PC-3 (cell line): Measurements from ENCODE around the gene HDAC5. TPM values are rescaled to one million over a fixed set of nuclear protein-coding genes. Genes with fewer than 3 reads are reported as not detected.
A peak's percentile ranks its signal among the peaks of the same experiment; 100 is the strongest.

Source experiments
- ATAC-seq: fragments of 200-7000 bp; cut with Tn5 transposase; 2 replicates; pipeline ENCODE4 v1.9.1; 2020; ENCODE audit warnings: mild to moderate bottlenecking, moderate library complexity
- BruUV-seq: library from RNA; stranded (reverse); fragments of 400-500 nt; replicated peaks from 2 replicates; lab custom pipeline; 2021; lab: Mats Ljungman, UMichigan
- CTCF ChIA-PET: fragments of 300-600 bp; sonication (Branson Sonifier 250); formaldehyde crosslinking; loops from one replicate; lab custom pipeline; 2022; ENCODE audit warnings: antibody characterized with exemption; lab: Charles Lee
- POLR2A ChIA-PET: fragments of 300-600 bp; sonication (Branson Sonifier 250); formaldehyde crosslinking; loops from one replicate; lab custom pipeline; 2022; ENCODE audit warnings: antibody characterized with exemption; ENCODE audit not compliant: unreplicated experiment; lab: Charles Lee
- DNase-seq: peaks from one replicate; pipeline ENCODE4 v3.0.0-alpha.2; 2015
- H2AFZ ChIP-seq: fragments of 300-600 bp; sonication (generic); 2 replicates; pipeline ENCODE4 v1.6.0; 2016; ENCODE audit warnings: antibody characterized with exemption, low read length
- H3F3A ChIP-seq: fragments of 300-600 bp; sonication (generic); one replicate; pipeline ENCODE4 v1.6.0; 2017; ENCODE audit warnings: antibody characterized with exemption, low read length, control low read depth, mild to moderate bottlenecking; ENCODE audit not compliant: unreplicated experiment
- H3K27ac ChIP-seq: fragments of 300-600 bp; sonication (generic); 2 replicates; pipeline ENCODE4 v1.5.1; 2016; ENCODE audit warnings: mild to moderate bottlenecking, low read length
- H3K27me3 ChIP-seq: fragments of 300-600 bp; sonication (generic); 2 replicates; pipeline ENCODE4 v1.6.1; 2016; ENCODE audit warnings: low read length, mixed read lengths
- H3K36me3 ChIP-seq: fragments of 300-600 bp; sonication (generic); 2 replicates; pipeline ENCODE4 v1.6.1; 2016; ENCODE audit warnings: low read depth, mixed run types, low read length, mixed read lengths
- H3K4me1 ChIP-seq: fragments of 300-600 bp; sonication (generic); 2 replicates; pipeline ENCODE4 v1.5.1; 2016; ENCODE audit warnings: low read length; ENCODE audit not compliant: insufficient read depth
- H3K4me2 ChIP-seq: fragments of 300-600 bp; sonication (generic); 2 replicates; pipeline ENCODE4 v1.6.0; 2016; ENCODE audit warnings: low read length
- H3K4me3 ChIP-seq: fragments of 300-600 bp; sonication (generic); 2 replicates; pipeline ENCODE4 v1.5.1; 2016; ENCODE audit warnings: mild to moderate bottlenecking, low read length, mixed read lengths
- H3K79me2 ChIP-seq: fragments of 300-600 bp; sonication (generic); 2 replicates; pipeline ENCODE4 v1.6.1; 2017; ENCODE audit warnings: low read length, mixed read lengths
- H3K9ac ChIP-seq: fragments of 300-600 bp; sonication (generic); 2 replicates; pipeline ENCODE4 v1.6.0; 2016; ENCODE audit warnings: mild to moderate bottlenecking, low read length
- H3K9me2 ChIP-seq: fragments of 300-600 bp; sonication (generic); replicated peaks from 2 replicates; pipeline ENCODE4 v1.6.1; 2016; ENCODE audit warnings: mixed run types, low read length, mixed read lengths
- H3K9me3 ChIP-seq: fragments of 300-600 bp; sonication (generic); 2 replicates; pipeline ENCODE4 v1.6.1; 2016; ENCODE audit warnings: low read length, mixed read lengths
- H4K20me1 ChIP-seq: fragments of 300-600 bp; sonication (generic); 2 replicates; pipeline ENCODE4 v1.6.1; 2016; ENCODE audit warnings: low read length, mixed read lengths
- CTCF ChIP-seq: fragments of 300-600 bp; sonication (generic); conservative IDR thresholded peaks from 2 replicates; pipeline ENCODE4 v1.5.1; 2017; ENCODE audit warnings: antibody characterized with exemption, low read depth, mild to moderate bottlenecking, low read length
- EZH2 ChIP-seq: fragments of 300-600 bp; sonication (generic); IDR thresholded peaks from one replicate; pipeline ENCODE4 v1.6.1; 2017; ENCODE audit warnings: antibody characterized with exemption, mild to moderate bottlenecking, low read length; ENCODE audit not compliant: unreplicated experiment
- EZH2phosphoT487 ChIP-seq: fragments of 300-600 bp; sonication (generic); IDR thresholded peaks from 2 replicates; pipeline ENCODE4 v1.6.1; 2018; ENCODE audit warnings: mild to moderate bottlenecking, antibody characterized with exemption, low read length, borderline replicate concordance
- intact Hi-C: fragments of 100-400 bp; cut with micrococcal nuclease; formaldehyde crosslinking; loops from 2 replicates; pipeline ENCODE4 v1.9.0; 2023
- total RNA-seq: library from RNA; depleted of rRNA; stranded (reverse); fragments of >200 nt; gene quantifications from 2 replicates; pipeline ENCODE4 v1.2.3, GENCODE V29; 2014

Gene HDAC5
- total RNA-seq, 1 experiment from 2014 or later: 39.1 TPM

GRCh38 chr17:44130693-44131349 is 7.4 kb upstream of the HDAC5 start:
- Histone ChIP-seq H3K27me3 (no peaks in the 10 kb centered on the region), H3K9me2 (no peaks in the 10 kb centered on the region), H3K4me2 (no peak overlapping the region), H3K9me3 (no peaks in the 10 kb centered on the region), H3K79me2 (no peaks in the 10 kb centered on the region), H2AFZ (no peak overlapping the region), H4K20me1 (no peaks in the 10 kb centered on the region), H3K27ac (no peak overlapping the region), H3K4me3 (no peak overlapping the region), H3F3A (no peaks in the 10 kb centered on the region), H3K36me3 (no peaks in the 10 kb centered on the region), H3K4me1 (peaks cover 7% of the 10 kb centered on the region), H3K9ac (no peak overlapping the region)
- TF ChIP-seq EZH2phosphoT487: no peak
- no peak for TF ChIP-seq EZH2
- TF ChIP-seq CTCF: no peak
- no TSS peak for BruUV-seq
- POLR2A ChIA-PET: no interaction called here
- no peak for DNase-seq
- ATAC-seq: no peak
- intact Hi-C loops: no loop called here
- CTCF ChIA-PET: no interaction called here

- intact Hi-C loops: no loop called here
- no peaks in the 10 kb centered on the region for H3K27me3 ChIP-seq
- H3K9ac ChIP-seq: no peak overlapping the region
- H3K9me2 ChIP-seq: no peaks in the 10 kb centered on the region
- no peaks in the 10 kb centered on the region for H4K20me1 ChIP-seq
- ChIA-PET CTCF (interaction anchor here (0.5 to 0.6 kb wide), 3 partner anchors 10 to 40 kb away, joined by 4 to 7 read pairs (median 5); no protein-coding TSS in a partner anchor), POLR2A (interaction anchor here (0.6 kb wide), 1 partner anchor 17 kb away, joined by 3 read pairs; no protein-coding TSS in a partner anchor)
- H3K4me1 ChIP-seq: peaks cover 12% of the 10 kb centered on the region
- no peak for DNase-seq
- H3K4me3 ChIP-seq: no peak overlapping the region
- no peaks in the 10 kb centered on the region for H3K9me3 ChIP-seq
- H3K79me2 ChIP-seq: no peaks in the 10 kb centered on the region
- no TSS peak for BruUV-seq
- no peak overlapping the region for H3K4me2 ChIP-seq
- TF ChIP-seq CTCF: no peak
- no peak for TF ChIP-seq EZH2
- TF ChIP-seq EZH2phosphoT487: no peak
- ATAC-seq: no peak
- H3F3A ChIP-seq: no peaks in the 10 kb centered on the region
- no peak overlapping the region for H2AFZ ChIP-seq
- no peak overlapping the region for H3K27ac ChIP-seq
- no peaks in the 10 kb centered on the region for H3K36me3 ChIP-seq
Measured at GRCh38 chr17:44128383-44128782, 4.9 kb upstream of the HDAC5 start.

GRCh38 chr17:44124118-44124438 is 637 bp upstream of the HDAC5 start:
- TF ChIP-seq CTCF: peak; percentile 26; the same call in 1 of the 2 replicates
- TF ChIP-seq EZH2phosphoT487: no peak
- Histone ChIP-seq H4K20me1 (no peaks in the 10 kb centered on the region), H3K79me2 (no peaks in the 10 kb centered on the region), H3K36me3 (no peaks in the 10 kb centered on the region), H2AFZ (peak overlapping the region; percentile 84), H3K4me1 (peaks cover 13% of the 10 kb centered on the region), H3K27ac (peak overlapping the region; percentile 57), H3F3A (no peaks in the 10 kb centered on the region), H3K9ac (peak overlapping the region; percentile 71), H3K4me3 (peak overlapping the region; percentile 72), H3K27me3 (no peaks in the 10 kb centered on the region), H3K9me3 (no peaks in the 10 kb centered on the region), H3K4me2 (peak overlapping the region; percentile 82), H3K9me2 (no peaks in the 10 kb centered on the region)
- POLR2A ChIA-PET: interaction anchor here (0.6 to 0.9 kb wide), 5 partner anchors 13 to 221 kb away, joined by 3 to 5 read pairs (median 3); no protein-coding TSS in a partner anchor
- ATAC-seq (no peak; the same call in 1 of the 2 replicates), DNase-seq (no peak)
- CTCF ChIA-PET: interaction anchor here (1.0 to 2.2 kb wide), 6 partner anchors 8 to 44 kb away, joined by 5 to 18 read pairs (median 11); no protein-coding TSS in a partner anchor
- BruUV-seq: TSS peak; percentile 98
- intact Hi-C loops: loop anchor here (1.0 kb wide), 1 partner anchor 14 kb away; no protein-coding TSS in a partner anchor
